OCI-LY3 (cell line): ENCODE data around the gene FRMPD4.

ENCODE experiments used
- CTCF ChIP-seq: fragments of 200-600, 300-600 bp; sonication (generic); IDR thresholded peaks from 2 replicates; pipeline ENCODE4 v1.5.1; 2014; ENCODE audit warnings: antibody characterized with exemption, low read length, low read depth
- EZH2phosphoT487 ChIP-seq: fragments of 200-600 bp; shearing (Covaris generic); IDR thresholded peaks from 2 replicates; pipeline ENCODE4 v1.6.1; 2018; ENCODE audit warnings: antibody characterized with exemption, mixed run types, low read depth

- TF ChIP-seq CTCF, result no peak
- TF ChIP-seq EZH2phosphoT487, result no peak
These were observed 15.5 kb downstream of the FRMPD4 start for GRCh38 chrX:12153741-12154140.
